PC-3 (cell line): ENCODE measurements around the gene SOAT1.
"Not testable (repeated sequence)": the region's sequence is repeated elsewhere in the genome, so short reads cannot be mapped to it uniquely, and the experiment has no call there.

ENCODE experiments used
- CTCF ChIP-seq: fragments of 300-600 bp; sonication (generic); conservative IDR thresholded peaks from 2 replicates; pipeline ENCODE4 v1.5.1; 2017; ENCODE audit warnings: antibody characterized with exemption, low read depth, mild to moderate bottlenecking, low read length
- EZH2 ChIP-seq: fragments of 300-600 bp; sonication (generic); IDR thresholded peaks from one replicate; pipeline ENCODE4 v1.6.1; 2017; ENCODE audit warnings: antibody characterized with exemption, mild to moderate bottlenecking, low read length; ENCODE audit not compliant: unreplicated experiment
- EZH2phosphoT487 ChIP-seq: fragments of 300-600 bp; sonication (generic); IDR thresholded peaks from 2 replicates; pipeline ENCODE4 v1.6.1; 2018; ENCODE audit warnings: mild to moderate bottlenecking, antibody characterized with exemption, low read length, borderline replicate concordance

GRCh38 chr1:179274424-179274823 lies 19.2 kb upstream of the SOAT1 start:
- TF ChIP-seq CTCF, EZH2, EZH2phosphoT487: not testable (repeated sequence)
